ENCODE data around the gene TMEM61.
"Not testable (repeated sequence)": the region's sequence is repeated elsewhere in the genome, so short reads cannot be mapped to it uniquely, and the experiment has no call there.

Gene TMEM61

DNA sequence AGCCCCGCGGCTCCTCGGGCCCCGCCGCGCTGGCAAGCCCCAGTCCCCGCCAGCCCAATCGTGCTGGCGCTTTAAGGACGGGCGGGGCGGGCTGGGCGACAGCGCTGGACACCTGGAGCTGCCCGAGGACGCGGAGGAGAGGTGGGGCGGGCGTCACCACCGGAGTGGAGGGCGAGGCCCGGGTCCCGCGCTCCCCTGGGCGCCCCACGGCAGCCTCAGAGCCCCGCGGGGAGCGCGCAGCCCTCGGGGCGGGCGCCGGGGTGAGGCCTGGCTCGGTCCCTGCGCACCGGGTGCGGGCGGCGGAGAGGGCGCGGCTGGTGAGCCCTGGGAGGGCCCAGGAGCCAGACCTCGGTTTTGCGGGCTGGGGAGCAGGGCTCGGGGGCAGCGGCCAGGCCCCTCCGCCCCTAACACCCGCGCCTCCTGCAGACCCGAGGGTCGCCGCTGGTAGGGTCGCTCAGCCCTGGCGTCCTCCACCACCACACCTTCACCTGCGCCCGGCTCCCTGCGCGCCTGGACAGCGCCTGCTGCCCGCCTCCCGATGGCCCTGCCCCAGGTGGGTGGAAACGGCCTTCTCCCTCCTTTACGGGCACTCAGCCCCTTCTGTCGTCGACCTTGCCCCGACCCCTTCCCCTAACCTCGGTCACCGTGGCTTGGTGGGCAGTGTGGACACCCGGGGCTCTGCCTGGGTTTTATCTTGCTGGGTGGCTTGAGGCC lies at the start of gene TMEM61:
TMEM61 (plus strand) TSS at position 101 of the 714 bp plus-strand sequence; CDS start at position 539, 438 bp downstream.
- DNase-seq (ENCODE audit: low read depth, low spot score), result no peak

DNA sequence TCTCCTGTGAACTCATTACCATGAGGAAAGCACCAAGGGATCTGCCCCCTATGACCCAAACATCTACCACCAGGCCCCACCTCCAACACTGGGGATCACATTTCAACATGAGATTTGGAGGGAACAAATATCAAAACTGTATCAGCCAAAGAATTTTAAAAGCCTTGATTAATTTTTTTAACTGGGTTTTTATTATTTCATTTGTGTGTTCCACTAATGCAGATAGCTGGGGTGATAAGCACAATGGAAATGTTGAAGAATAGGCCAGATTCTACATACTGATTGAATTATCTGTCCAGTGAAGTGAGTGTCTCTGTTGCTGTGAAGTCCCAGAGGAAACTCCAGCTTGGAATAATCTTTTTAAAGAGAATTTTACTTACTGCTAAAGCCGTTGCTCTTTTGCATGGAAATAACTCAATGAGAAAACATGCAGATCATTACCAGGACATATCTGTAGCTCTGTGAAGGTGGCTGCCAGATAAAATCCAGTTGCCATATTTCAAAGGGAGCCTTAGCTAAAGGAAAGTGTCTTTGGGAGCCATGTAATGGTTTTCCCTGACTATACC lies 49.1 kb upstream of the TMEM61 start:
- no peak for DNase-seq (ENCODE audit: low read depth, low spot score)

DNA sequence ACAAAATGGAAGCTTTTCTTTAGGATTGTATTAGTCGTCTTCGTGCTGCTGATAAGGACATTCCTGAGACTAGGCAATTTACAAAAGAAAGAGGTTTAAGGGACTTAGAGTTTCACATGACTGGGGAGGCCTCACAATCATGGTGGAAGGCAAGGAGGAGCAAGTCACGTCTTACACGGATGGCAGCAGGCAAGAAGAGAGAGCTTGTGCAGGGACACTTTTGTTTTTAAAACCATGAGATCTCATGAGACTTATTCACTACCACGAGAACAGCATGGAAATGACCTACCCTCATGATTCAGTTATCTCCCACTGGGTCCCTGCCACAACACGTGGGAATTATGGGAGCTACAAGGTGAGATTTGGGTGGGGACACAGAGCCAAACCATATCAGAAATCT lies 46.3 kb upstream of the TMEM61 start:
- not testable (repeated sequence) for DNase-seq (ENCODE audit: low read depth, low spot score)

DNA sequence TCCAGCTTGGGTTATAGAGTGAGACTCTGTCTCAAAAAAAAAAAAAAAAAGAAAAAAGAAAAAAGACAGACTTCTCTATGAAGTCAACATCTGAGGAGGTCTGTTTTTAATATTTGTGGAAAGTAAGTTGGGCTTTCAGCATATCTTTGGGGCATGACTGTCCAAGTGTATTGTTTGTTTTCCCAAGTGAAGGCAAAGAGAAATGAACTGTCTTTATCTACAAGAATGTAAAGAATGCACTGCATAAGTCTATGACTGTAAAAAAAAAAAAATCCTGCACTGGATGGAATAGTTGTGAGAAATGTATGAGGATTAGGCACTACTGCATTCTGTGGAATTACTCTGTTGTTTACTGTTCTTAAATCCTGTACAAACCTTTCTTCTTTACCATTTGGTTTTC lies 45.6 kb upstream of the TMEM61 start:
- DNase-seq (ENCODE audit: low read depth, low spot score), result no peak

DNA sequence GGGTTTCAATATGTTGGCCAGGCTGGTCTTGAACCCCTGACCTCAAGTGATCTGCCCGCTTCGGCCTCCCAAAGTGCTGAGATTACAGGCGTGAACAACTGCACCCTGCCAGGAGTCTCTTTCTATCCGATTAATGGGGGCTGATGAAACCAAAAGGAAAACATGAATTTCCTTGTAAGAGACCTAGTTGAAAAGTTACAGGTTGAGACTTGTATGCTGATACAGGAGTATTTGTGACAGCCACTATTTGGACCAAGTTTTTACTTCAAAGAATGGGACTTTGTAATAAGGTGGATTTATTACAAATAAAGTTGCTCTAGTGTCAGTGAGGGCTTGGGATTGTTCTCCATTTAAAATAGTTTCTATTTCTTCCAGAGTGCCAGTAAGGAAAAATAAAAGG lies 43.6 kb upstream of the TMEM61 start:
- no peak for DNase-seq (ENCODE audit: low read depth, low spot score)

DNA sequence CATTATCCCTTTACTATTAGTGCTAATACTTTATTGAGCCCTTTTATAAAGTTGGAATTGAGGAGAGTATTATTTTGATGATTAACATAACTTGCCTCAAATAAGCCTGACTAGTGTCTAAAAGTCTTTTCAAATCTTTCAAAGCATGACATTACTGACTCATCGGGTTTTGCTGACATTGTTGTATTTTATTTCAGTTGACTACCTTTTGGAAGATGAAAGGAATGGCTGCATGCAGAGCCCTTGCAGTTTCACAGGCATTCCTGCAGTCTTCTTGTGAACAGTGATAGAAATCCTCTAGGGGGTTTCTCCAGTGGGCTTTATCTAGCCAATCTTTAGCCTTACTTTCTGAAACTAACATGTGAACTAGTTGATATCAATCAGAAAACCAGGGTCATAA lies 43.0 kb upstream of the TMEM61 start:
- DNase-seq (ENCODE audit: low read depth, low spot score), result peak; percentile 16

DNA sequence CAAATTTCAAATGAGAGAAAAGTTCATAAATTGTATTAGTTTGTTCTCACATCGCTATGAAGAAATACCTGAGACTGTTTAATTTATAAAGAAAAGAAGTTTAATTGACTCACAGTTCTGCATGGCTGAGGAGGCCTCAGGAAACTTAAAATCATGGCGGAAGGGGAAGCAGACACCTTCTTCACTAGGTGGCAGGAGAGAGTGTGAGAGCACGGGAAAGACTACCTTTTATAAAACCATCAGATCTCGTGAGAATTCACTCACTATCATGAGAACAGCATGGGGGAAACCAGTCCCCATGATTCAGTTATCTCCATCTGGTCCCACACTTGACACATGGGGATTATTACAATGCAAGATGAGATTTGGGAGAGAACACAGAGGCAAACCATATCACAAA lies 41.5 kb upstream of the TMEM61 start:
- DNase-seq (ENCODE audit: low read depth, low spot score), result not testable (repeated sequence)

DNA sequence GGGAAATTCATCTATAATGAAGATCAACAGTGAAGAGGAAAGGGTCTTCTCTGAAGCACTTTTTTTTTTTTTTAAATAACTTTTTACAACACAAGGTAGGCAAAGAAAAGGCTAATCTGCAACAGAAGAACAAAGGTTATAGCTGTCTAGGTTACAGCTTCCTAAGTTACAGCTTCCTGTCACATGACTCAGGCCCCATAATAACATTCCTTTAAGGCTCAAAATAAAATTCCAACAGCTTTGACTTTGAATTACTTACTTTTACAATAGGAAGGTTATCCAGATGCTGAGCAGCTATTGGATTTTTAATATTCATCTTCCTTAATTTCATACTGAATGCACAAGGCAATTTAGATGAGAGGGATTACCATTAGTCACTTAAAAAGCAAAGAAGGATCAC lies 40.4 kb upstream of the TMEM61 start:
- no peak for DNase-seq (ENCODE audit: low read depth, low spot score)

DNA sequence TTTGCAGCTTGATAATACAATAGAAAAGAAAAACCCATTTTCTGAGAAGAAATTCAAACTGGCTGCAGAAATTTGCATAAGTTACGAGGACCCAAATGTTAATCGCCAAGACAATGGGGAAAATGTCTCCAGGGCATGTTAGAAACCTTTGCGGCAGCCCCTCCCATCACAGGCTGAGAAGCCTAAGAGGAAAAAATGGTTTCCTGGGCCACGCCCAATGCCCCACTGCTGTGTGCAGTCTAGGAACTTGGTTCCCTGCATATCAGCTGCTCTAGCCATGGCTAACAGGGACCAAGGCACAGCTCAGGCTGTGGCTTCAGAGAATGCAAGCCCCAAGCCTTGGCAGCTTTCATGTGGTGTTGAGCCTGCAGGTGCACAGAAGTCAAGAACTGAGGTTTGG lies 37.5 kb upstream of the TMEM61 start:
- DNase-seq (ENCODE audit: low read depth, low spot score), result no peak

DNA sequence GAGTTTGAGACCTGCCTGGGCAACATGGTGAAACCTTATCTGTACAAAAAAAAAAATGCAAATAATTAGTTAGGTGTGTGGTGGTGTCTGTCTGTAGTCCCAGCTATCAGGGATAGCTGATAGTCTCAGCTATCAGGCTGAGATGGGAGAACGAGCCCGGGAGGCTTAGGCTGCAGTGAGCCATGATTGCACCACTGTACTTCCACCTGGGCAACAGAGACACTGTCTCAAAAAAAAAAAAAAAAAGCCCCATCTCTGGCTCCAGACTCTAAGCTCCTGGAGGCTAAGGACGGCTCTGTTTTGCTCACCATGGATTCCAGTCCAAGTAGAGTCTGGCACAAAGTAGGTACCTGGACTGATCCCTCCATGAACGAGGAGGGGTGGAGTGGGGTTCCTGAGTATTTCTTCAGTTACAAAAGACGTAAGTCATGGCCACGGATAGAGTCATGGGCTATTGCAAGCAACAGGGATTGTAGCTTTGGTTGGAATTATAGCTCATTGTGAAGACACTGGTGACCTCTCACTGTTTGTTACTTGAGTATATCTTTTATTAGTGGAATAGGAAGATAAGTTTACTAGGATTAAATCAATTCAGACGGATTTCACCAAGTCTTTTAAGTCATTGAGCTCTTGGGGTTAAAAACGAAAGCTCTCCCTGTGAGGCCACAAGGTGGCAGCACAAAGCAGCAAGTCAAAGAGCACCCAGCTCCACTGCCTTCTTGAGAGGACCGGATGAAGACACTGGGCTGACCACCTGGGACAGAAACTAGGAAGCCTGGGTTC lies 35.6 kb upstream of the TMEM61 start:
- peak; percentile 80 for DNase-seq (ENCODE audit: low read depth, low spot score)

DNA sequence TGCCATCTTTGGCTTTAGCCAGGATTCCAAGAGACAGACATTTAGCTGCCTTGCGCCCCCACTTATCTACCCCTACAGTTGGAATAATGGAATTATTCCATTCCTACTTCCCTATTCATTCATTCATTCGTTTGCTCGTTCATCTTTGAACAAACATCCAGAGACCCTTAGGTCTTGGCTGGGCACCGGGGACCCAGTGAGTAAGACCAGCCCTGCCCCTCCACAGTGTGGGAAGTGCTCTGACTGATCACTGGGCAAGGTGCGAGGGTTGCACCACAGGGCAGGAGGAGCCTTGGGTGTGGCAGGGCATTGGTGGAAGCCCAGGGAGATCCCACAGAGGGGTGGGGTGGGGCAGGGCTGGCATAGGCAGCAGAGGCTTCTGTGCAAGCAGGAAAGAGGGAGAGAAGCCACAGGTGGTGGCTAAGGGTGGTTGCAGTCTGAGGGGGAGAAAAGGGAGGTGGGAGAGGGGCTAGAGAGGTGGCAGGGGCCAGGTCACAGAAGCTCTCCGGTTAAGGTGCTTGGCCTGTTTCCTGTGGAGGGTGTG lies 35.0 kb upstream of the TMEM61 start:
- no peak for DNase-seq (ENCODE audit: low read depth, low spot score)

DNA sequence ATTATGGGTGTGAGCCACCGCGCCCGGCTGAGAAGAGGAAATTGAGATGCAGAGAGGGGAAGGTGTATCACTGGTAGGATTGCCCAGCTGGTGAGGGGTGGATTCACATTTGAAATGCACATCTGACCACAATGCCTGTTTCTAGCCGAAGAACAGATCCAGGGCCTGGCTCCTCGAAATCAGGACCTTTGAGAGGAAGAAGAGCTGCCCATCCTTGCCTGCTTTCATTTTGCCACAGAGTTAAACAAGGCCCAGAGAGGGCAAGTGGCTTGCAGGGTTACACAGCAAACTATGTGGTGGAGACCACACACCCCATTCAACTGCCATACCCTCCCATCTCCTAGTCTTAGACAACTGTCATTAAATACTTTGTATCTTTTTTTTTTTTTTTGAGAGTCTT lies 32.9 kb upstream of the TMEM61 start:
- DNase-seq (ENCODE audit: low read depth, low spot score), result no peak

DNA sequence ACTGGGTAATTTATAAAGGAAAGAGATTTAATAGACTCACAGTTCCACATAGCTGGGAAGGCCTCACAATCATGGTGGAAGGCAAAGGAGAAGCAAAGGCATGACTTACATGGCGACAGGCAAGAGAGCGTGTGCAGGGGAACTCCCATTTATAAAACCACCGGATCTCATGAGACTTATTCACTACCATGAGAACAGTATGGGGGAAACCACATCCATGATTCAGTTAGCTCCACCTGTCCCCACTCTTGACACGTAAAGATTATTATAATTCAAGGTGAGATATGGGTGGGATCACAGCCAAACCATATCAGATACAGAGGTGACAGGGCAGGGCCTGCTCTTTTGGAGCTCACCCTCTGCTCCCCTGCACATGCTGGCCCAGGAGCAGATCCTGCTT lies 31.4 kb upstream of the TMEM61 start:
- DNase-seq (ENCODE audit: low read depth, low spot score), result no peak

DNA sequence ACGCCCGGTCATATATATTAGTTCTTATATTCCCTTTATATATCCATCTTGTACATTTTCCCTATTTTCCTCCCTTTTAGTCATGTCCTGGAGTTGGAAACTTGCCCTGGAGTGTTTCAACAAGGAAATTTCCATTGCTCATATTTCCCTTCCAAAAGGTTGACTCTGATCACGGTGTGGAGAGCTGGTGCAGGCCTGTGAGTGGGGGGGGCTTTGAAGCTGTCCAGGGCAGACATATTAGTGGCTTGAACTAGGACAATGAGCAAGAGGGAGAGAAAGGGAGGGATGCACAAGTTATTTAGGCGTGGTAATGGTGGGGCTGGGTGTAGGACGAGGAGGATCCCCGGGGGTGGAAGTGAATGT lies 30.4 kb upstream of the TMEM61 start:
- no peak for DNase-seq (ENCODE audit: low read depth, low spot score)

DNA sequence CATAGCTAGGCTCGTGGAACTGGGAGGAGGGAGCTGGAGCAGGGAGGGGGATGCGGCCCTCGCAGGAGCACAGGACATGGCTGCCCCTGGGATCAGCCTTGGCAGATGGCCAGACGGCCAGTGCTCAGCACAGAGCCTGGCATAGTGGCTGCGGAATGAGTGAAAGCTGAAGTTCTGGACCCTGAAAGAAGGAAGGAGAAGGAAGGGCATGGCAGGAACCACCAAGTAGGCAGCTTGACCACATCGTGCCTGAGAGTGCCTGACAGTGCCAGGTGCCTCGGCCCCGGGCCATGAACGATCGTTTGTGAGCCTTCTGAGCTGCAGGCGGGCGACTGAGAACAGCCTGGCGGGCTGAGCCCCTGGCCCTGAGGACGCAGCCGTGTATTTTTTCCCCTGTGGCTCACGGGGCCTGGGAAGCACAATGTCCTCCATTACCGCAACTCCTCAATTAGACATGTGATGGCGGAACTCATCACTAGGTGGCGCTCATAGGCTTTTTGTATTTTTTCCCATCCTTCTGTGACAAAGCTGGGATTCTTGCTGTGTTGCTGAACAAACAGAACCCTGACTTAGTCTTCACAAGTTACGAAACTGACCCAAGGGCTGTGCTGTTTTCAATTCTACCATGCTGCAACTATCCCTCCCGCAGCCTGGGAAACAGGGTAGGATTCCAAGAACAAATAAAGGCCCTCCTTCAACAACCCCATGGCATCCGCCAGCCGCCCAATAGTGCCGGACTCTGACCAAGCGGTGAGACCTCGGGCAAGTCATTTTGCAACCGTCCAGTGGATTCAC lies 29.9 kb upstream of the TMEM61 start:
- peak; percentile 90 for DNase-seq (ENCODE audit: low read depth, low spot score)

DNA sequence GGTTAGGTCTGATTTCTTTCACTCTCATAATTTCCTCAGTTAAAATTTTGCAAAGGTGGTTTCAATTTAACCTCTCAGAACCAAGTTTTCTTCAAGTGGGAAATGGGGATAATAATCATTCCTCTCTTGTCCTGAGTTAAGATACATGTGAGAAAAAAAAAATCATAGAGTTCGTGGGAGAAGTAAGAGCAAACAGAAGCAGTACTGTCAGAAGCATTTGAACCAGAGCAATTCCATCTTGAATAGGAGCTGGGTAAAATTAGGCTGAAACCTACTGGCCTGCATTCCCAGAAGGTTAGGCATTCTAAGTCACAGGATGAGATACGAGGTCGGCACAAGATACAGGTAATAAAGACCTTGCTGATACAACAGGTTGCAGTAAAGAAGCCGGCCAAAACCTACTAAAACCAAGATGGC lies 28.6 kb upstream of the TMEM61 start:
- no peak for DNase-seq (ENCODE audit: low read depth, low spot score)

DNA sequence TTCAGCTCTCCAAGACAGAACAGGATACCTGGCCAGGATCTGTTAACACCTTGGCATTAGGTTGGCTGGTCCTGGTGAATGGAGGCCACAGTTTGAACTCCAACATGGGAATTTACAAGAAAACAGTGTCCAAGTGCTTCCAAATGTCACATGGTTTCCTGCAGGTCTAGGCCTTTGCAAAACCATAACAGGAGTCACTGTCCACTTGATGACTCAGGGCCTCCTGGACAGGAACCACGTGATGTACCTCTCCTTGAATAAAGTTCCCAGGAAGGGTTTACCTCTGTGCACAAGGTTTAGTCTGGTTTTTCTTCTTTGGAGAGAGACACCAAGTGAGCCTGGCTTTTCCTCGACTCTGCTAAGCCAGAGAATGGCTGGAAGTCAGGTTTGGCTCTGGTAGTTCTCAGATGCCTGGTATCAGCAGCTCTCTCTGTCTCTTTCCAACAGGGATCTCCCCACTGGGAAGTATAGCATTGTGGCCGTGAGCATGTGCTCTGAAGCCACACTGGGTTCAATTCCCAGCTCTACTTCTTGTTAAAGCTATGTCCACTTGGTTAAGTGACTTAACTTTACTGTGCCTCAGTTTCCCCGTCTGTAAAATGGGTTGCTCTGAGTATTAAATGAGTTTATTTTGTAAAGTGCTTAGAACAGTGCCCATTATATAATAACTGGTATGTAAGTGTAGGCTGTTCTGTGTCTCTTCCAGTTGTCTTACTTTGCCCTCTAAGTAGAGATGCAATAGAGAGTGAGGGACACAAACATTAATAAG lies 27.3 kb upstream of the TMEM61 start:
- no peak for DNase-seq (ENCODE audit: low read depth, low spot score)

DNA sequence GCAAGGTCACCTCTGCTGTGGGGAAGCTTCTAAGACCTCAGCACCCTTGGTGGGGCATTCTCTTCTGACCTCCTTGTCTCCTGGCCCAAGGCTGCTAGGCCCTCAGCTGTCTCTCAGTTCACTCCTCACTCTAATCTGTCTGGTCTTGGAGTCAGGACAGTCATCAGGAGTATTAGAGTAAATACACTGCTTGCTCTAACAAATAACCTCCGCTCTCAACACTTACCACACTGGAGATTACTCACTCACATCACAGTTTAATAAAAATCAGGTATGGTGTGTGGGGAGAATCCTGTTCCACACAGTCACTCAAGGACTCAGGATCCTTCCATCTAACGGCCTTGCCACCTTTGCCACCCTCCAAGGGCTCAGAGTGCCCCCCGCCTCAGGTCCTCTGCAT lies 26.6 kb upstream of the TMEM61 start:
- no peak for DNase-seq (ENCODE audit: low read depth, low spot score)

DNA sequence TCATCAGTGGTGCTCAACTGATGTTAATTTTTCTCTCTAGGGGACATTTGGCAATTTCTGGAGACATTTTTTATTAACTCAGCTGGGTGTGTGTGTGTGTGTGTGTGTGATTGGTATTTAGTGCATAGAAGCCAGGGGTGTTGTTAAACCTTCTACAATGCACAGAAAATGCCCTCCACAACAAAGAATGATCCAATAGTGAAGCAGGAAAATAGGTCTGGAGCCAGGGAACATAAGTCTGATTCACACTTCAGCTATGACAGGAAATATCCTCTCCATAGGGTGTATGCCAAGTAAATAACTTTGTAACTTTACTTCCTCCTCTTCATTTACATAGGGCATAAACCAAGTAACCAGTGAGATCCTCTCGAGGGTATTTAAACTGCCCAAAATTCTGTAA lies 25.1 kb upstream of the TMEM61 start:
- DNase-seq (ENCODE audit: low read depth, low spot score), result no peak

DNA sequence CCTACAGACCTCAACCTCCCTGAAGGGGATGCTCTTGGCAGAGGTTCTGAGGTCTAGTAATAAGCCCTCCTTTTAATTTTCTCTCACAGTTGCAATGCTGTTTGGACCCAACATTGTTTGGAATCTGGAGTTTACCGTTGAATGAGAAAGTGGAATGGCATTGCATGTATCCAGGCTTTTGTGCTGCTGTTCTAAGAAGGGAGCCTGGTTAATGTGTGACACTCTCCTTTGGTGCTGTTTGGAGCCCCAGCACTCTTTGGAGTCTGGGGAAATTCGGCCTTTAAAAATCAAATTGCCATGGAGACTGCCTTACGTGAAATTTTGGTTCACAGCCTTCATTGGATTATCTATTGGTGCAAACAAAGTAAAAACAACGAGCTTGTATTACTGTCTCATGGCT lies 23.7 kb upstream of the TMEM61 start:
- no peak for DNase-seq (ENCODE audit: low read depth, low spot score)

DNA sequence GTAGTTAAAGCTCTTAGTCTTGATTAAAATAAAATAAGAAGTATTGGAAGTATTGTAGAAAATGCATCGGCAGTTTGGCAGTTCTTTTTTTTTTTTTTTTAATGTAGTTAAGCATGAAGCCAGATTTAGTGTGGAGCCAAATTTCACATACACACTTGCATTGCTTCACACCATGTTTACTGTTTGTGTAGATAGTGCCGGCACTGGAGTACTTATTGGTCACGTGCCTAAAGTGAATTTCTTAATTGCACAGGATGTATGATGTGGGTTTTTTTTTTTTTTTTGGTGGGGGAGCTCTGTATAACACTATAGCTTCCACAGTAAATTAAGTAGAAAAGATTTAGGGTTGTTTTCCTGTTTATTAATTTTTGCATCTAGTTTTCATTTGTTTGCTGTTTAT lies 21.2 kb upstream of the TMEM61 start:
- DNase-seq (ENCODE audit: low read depth, low spot score), result no peak
